Panc1 (cell line): ENCODE data around the gene PPM1L. TPM values are rescaled to one million over a fixed set of nuclear protein-coding genes. Genes with fewer than 3 reads are reported as not detected.

Experiments used
- ATAC-seq: fragments of 200-7000 bp; cut with Tn5 transposase; 2 replicates; pipeline ENCODE4 v1.9.1; 2020; ENCODE audit warnings: mild to moderate bottlenecking, moderate library complexity
- BruUV-seq: library from RNA; stranded (reverse); fragments of 400-500 nt; replicated peaks from 2 replicates; lab custom pipeline; 2021; lab: Mats Ljungman, UMichigan
- CTCF ChIA-PET: fragments of 300-600 bp; sonication (Branson Sonifier 250); formaldehyde crosslinking; loops from one replicate; lab custom pipeline; 2022; ENCODE audit warnings: antibody characterized with exemption; lab: Charles Lee
- POLR2A ChIA-PET: fragments of 300-600 bp; sonication (Branson Sonifier 250); formaldehyde crosslinking; loops from one replicate; lab custom pipeline; 2022; ENCODE audit warnings: antibody characterized with exemption; lab: Charles Lee
- DNase-seq: peaks from one replicate; pipeline ENCODE4 v3.0.0-alpha.2; 2010; ENCODE audit warnings: low read depth, low spot score
- H3K27ac ChIP-seq: 2 replicates; pipeline ENCODE4 v1.5.1; 2011; ENCODE audit warnings: mild to moderate bottlenecking, low read length, inconsistent platforms
- H3K27me3 ChIP-seq: fragments of 200-500 bp; sonication (Bioruptor generic); 2 replicates; pipeline ENCODE4 v1.6.0; 2014; ENCODE audit warnings: low read length, inconsistent platforms; ENCODE audit not compliant: control insufficient read depth, insufficient read depth
- H3K36me3 ChIP-seq: fragments of 200-500 bp; sonication (Bioruptor generic); 2 replicates; pipeline ENCODE4 v1.5.1; 2014; ENCODE audit warnings: inconsistent platforms, mild to moderate bottlenecking, low read length, moderate library complexity; ENCODE audit not compliant: control insufficient read depth, insufficient read depth
- H3K4me1 ChIP-seq: 2 replicates; pipeline ENCODE4 v1.5.1; 2011; ENCODE audit warnings: inconsistent platforms, mild to moderate bottlenecking, low read length, moderate library complexity; ENCODE audit not compliant: control insufficient read depth, insufficient read depth
- H3K4me3 ChIP-seq, 2 experiments: 2 replicates each; pipeline ENCODE4 v1.5.1; 2011 to 2012; ENCODE audit warnings: low read depth in 2 of 2, low read length in 2 of 2, mild to moderate bottlenecking in 2 of 2, inconsistent platforms in 1 of 2, moderate library complexity in 1 of 2
- H3K9me3 ChIP-seq: fragments of 200-500 bp; sonication (Bioruptor generic); 2 replicates; pipeline ENCODE4 v1.5.1; 2014; ENCODE audit warnings: low read depth, mild to moderate bottlenecking, inconsistent platforms, low read length, moderate library complexity; ENCODE audit not compliant: control insufficient read depth, insufficient read depth
- CTCF ChIP-seq: fragments of 450-650 bp; IDR thresholded peaks from 2 replicates; pipeline ENCODE4 v1.5.1; 2017; ENCODE audit warnings: mild to moderate bottlenecking
- POLR2AphosphoS5 ChIP-seq: IDR thresholded peaks from 2 replicates; pipeline ENCODE4 v1.6.1; 2012; ENCODE audit warnings: mild to moderate bottlenecking, low read depth, low read length, moderate library complexity
- REST ChIP-seq, 2 experiments: IDR thresholded peaks; 2 replicates each; pipeline ENCODE4 v1.6.1; 2011 to 2012; ENCODE audit warnings: low read depth in 2 of 2, control low read depth in 1 of 2, low read length in 1 of 2, mild to moderate bottlenecking in 1 of 2, moderate library complexity in 1 of 2; ENCODE audit not compliant: insufficient read depth in 1 of 2
- SIN3A ChIP-seq: IDR thresholded peaks from 2 replicates; pipeline ENCODE4 v1.6.1; 2012; ENCODE audit warnings: low read depth, mild to moderate bottlenecking, low read length, moderate library complexity, borderline replicate concordance; ENCODE audit not compliant: insufficient read depth
- TCF7L2 ChIP-seq: IDR thresholded peaks from 2 replicates; pipeline ENCODE4 v1.6.1; 2011; ENCODE audit warnings: mild to moderate bottlenecking, low read depth, low read length, inconsistent platforms
- in situ Hi-C: cut with HindIII; loops from 2 replicates; pipeline ENCODE4 v1.10.0; 2016; ENCODE audit warnings: low sequenced_read_pairs, low pct_unique_long_range_greater_than_20kb
- intact Hi-C: fragments of 100-400 bp; cut with micrococcal nuclease; formaldehyde crosslinking; loops from one replicate; pipeline ENCODE4 v1.10.0; 2022; ENCODE audit not compliant: unreplicated experiment
- total RNA-seq: library from RNA; stranded (reverse); gene quantifications from one replicate; pipeline ENCODE4 v1.2.1, GENCODE V29; 2021; ENCODE audit not compliant: unreplicated experiment

The PPM1L gene
- total RNA-seq, 1 experiment from 2014 or later = 23.8 TPM

GRCh38 chr3:161069511-161070251 lies 313.6 kb downstream of the PPM1L start:
- no TSS peak for BruUV-seq
- no peaks in the 10 kb centered on the region for H3K36me3 ChIP-seq
- DNase-seq (peak; percentile 64), ATAC-seq (peak; percentile 90)
- no peaks in the 10 kb centered on the region for H3K9me3 ChIP-seq
- CTCF ChIA-PET = interaction anchor here (1.5 kb wide), 1 partner anchor 27 kb away, joined by 3 read pairs; no protein-coding TSS in a partner anchor
- peak overlapping the region; percentile 74 for H3K27ac ChIP-seq
- no peak for TF ChIP-seq CTCF
- TF ChIP-seq SIN3A = no peak
- TF ChIP-seq TCF7L2 = no peak
- TF ChIP-seq POLR2AphosphoS5 = no peak
- no peak for TF ChIP-seq REST (IDR thresholded peaks at IDR 0.05; ENCODE audit: insufficient read depth in 1 of 2, low read depth in 2 of 2, low read length in 1 of 2)
- intact Hi-C loops (no loop called here), in situ Hi-C loops (no loop called here)
- POLR2A ChIA-PET = no interaction called here
- no peaks in the 10 kb centered on the region for H3K27me3 ChIP-seq
- H3K4me3 ChIP-seq = peak overlapping the region in 1 of 2 experiments; percentile 21; a peak in 1 of 4 replicates
- H3K4me1 ChIP-seq = peaks cover 27% of the 10 kb centered on the region

GRCh38 chr3:161070252-161070930 lies 314.4 kb downstream of the PPM1L start:
- no TSS peak for BruUV-seq
- Histone ChIP-seq H3K4me3 (peak overlapping the region in 1 of 2 experiments; percentile 21; a peak in 1 of 4 replicates), H3K36me3 (no peaks in the 10 kb centered on the region), H3K27ac (peak overlapping the region; percentile 74), H3K9me3 (no peaks in the 10 kb centered on the region), H3K4me1 (peaks cover 27% of the 10 kb centered on the region), H3K27me3 (no peaks in the 10 kb centered on the region)
- intact Hi-C loops (no loop called here), in situ Hi-C loops (no loop called here)
- ChIA-PET CTCF (interaction anchor here (1.5 kb wide), 1 partner anchor 26 kb away, joined by 3 read pairs; no protein-coding TSS in a partner anchor), POLR2A (no interaction called here)
- peak; percentile 74 for ATAC-seq
- TF ChIP-seq TCF7L2 (no peak), CTCF (no peak), SIN3A (no peak), POLR2AphosphoS5 (no peak), REST (IDR thresholded peaks at IDR 0.05; ENCODE audit: insufficient read depth in 1 of 2, low read depth in 2 of 2, low read length in 1 of 2) (no peak)
- no peak for DNase-seq
